WTC11 (cell line): ENCODE data around the gene CD69. TPM values are rescaled to one million over a fixed set of nuclear protein-coding genes. Genes with fewer than 3 reads are reported as not detected.
"Not testable (repeated sequence)": the region's sequence is repeated elsewhere in the genome, so short reads cannot be mapped to it uniquely, and the experiment has no call there.

Experiments used
- ATAC-seq: fragments of 200-7000 bp; cut with Tn5 transposase; 2 replicates; pipeline ENCODE4 v1.10.0; 2021; ENCODE audit warnings: mild to moderate bottlenecking, moderate library complexity
- CTCF ChIA-PET: fragments of 300-600 bp; sonication (Branson Sonifier 250); formaldehyde crosslinking; loops from one replicate; lab custom pipeline; 2021; ENCODE audit warnings: antibody characterized with exemption; lab: Charles Lee
- POLR2A ChIA-PET: fragments of 350-600 bp; sonication (Branson Sonifier 250); formaldehyde crosslinking; loops from one replicate; lab custom pipeline; 2021; ENCODE audit warnings: antibody characterized with exemption; lab: Charles Lee
- DNase-seq: peaks from one replicate; pipeline ENCODE4 v3.0.0; 2021; ENCODE audit warnings: low spot score
- H3K27ac Mint-ChIP-seq: 2 replicates; pipeline ENCODE4 v1.8.0; 2021; ENCODE audit warnings: mixed read lengths
- H3K27me3 Mint-ChIP-seq: 2 replicates; pipeline ENCODE4 v1.8.0; 2021; ENCODE audit warnings: low read depth, mild to moderate bottlenecking, moderate library complexity, mixed read lengths
- H3K36me3 Mint-ChIP-seq: 2 replicates; pipeline ENCODE4 v1.8.0; 2021; ENCODE audit warnings: mixed read lengths
- H3K4me1 Mint-ChIP-seq: 2 replicates; pipeline ENCODE4 v1.8.0; 2022; ENCODE audit warnings: mixed read lengths
- H3K4me3 Mint-ChIP-seq: 2 replicates; pipeline ENCODE4 v1.8.0; 2021; ENCODE audit warnings: mild to moderate bottlenecking, moderate library complexity, mixed read lengths
- H3K9me3 Mint-ChIP-seq: 2 replicates; pipeline ENCODE4 v1.8.0; 2021; ENCODE audit warnings: mixed read lengths
- E2F4 ChIP-seq: sonication (generic); formaldehyde crosslinking; IDR thresholded peaks from 2 replicates; pipeline ENCODE4 v1.8.1; 2022; ENCODE audit warnings: low read depth, mild to moderate bottlenecking, moderate library complexity, missing genetic modification reagents, borderline replicate concordance
- GABPB1 ChIP-seq: sonication (generic); formaldehyde crosslinking; IDR thresholded peaks from 2 replicates; pipeline ENCODE4 v1.8.1; 2023; ENCODE audit warnings: mild to moderate bottlenecking, missing genetic modification reagents
- TEAD4 ChIP-seq: sonication (generic); formaldehyde crosslinking; IDR thresholded peaks from 2 replicates; pipeline ENCODE4 v1.8.0; 2022; ENCODE audit warnings: mild to moderate bottlenecking, missing genetic modification reagents
- ZNF263 ChIP-seq: sonication (generic); formaldehyde crosslinking; IDR thresholded peaks from 2 replicates; pipeline ENCODE4 v1.8.1; 2022; ENCODE audit warnings: low read depth, mild to moderate bottlenecking, moderate library complexity, missing genetic modification reagents
- ZNF532 ChIP-seq: fragments of 250-450 bp; sonication (Bioruptor Pico); IDR thresholded peaks from 2 replicates; pipeline ENCODE4 v1.9.0; 2021; ENCODE audit warnings: mild to moderate bottlenecking, borderline replicate concordance
- total RNA-seq: library from RNA; stranded (reverse); gene quantifications from 3 replicates; pipeline ENCODE4 v1.2.3, GENCODE V29; 2021
- TF ChIP-seq, protein P1 (sequence below): sonication (generic); formaldehyde crosslinking; IDR thresholded peaks from 2 replicates; pipeline ENCODE4 v1.8.1; 2023; ENCODE audit warnings: mild to moderate bottlenecking, missing genetic modification reagents, moderate library complexity

CD69 gene
- total RNA-seq, 1 experiment from 2014 or later: 0.42 TPM

DNA sequence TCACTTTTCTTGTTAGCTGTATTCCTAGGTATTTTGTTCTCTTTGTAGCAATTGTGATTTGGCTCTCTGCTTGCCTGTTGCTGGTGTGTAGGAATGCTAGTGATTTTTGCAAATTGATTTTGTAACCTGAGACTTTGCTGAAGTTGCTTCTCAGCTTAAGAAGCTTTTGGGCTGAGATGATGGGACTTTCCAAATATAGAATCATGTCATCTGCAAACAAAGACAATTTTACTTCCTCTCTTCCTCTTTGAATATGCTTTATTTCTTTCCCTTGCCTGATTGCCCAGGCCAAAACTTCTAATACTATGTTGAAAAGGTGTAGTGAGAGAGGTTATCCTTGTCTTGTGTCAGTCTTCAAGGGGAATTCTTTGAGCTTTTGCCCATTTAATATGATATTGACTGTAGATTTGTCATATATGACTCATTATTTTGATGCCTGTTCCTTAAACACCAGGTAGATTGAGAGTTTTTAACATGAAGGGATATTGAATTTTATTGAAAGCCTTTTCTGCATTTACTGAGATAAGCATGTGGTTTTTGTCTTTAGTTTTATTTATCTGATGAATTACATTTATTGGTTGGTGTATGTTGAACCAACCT, 54.5 kb downstream of the CD69 start (continued):
- TF ChIP-seq GABPB1 (CRISPR knock-in tag): no peak
- TF ChIP-seq, protein P1, sequence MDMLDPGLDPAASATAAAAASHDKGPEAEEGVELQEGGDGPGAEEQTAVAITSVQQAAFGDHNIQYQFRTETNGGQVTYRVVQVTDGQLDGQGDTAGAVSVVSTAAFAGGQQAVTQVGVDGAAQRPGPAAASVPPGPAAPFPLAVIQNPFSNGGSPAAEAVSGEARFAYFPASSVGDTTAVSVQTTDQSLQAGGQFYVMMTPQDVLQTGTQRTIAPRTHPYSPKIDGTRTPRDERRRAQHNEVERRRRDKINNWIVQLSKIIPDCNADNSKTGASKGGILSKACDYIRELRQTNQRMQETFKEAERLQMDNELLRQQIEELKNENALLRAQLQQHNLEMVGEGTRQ (CRISPR knock-in tag): no peak
- TF ChIP-seq ZNF532 (CRISPR knock-in tag): no peak
- no peak for TF ChIP-seq E2F4 (CRISPR knock-in tag)
- TF ChIP-seq TEAD4 (CRISPR knock-in tag): no peak
- TF ChIP-seq ZNF263 (CRISPR knock-in tag): no peak

DNA sequence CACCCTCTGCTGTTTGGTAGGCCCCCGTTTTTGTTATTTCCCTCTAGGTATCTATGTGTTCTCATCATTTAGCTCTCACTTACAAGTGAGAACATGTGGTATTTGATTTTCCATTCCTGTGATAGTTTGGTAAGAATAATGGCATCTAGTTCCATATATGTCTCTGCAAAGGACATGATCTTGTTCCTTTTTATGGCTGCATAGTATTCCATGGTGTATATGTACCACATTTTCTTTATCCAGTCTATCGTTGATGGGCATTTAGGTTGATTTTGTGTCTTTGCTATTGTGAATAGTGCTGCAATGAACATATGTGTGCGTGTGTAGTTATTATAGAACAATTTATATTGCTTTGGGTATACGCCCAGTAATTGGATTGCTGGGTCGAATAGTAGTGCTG, 56.1 kb downstream of the CD69 start:
- H3K27ac Mint-ChIP-seq, DNase-seq, POLR2A ChIA-PET, H3K4me3 Mint-ChIP-seq, ATAC-seq, H3K36me3 Mint-ChIP-seq, CTCF ChIA-PET: not testable (repeated sequence)
- Mint-ChIP-seq H3K4me1 (peaks cover 17% of the 10 kb centered on the region), H3K9me3 (peaks cover 52% of the 10 kb centered on the region), H3K27me3 (peaks cover 13% of the 10 kb centered on the region; the same call in 1 of the 2 replicates)

Other genes with a start within 250 kb of the CD69 start
- not detected in 3 replicates for gene KLRB1, start 153.0 kb downstream of the CD69 start, total RNA-seq
- gene CLEC2D, start 91.2 kb downstream of the CD69 start, total RNA-seq: 6.2 to 9.8 TPM (median 7.1 TPM) in 3 replicates
- not detected in 3 replicates for gene CLECL1, start 27.8 kb downstream of the CD69 start, total RNA-seq
- gene KLRF1, start 66.6 kb upstream of the CD69 start, total RNA-seq: not detected in 3 replicates
- gene CLEC2B, start 108.5 kb upstream of the CD69 start, total RNA-seq: 0.20 TPM in 1 of 3 replicates, not detected in the others
- gene KLRF2, start 120.6 kb upstream of the CD69 start, total RNA-seq: not detected in 3 replicates
- 2.1 to 3.5 TPM (median 2.7 TPM) in 3 replicates for gene CLEC2A, start 171.5 kb upstream of the CD69 start, total RNA-seq
- gene CLEC12A, start 210.5 kb upstream of the CD69 start, total RNA-seq: not detected in 3 replicates
- not detected in 3 replicates for gene CLEC1B, start 238.2 kb upstream of the CD69 start, total RNA-seq
- gene CLEC12B, start 249.7 kb upstream of the CD69 start, total RNA-seq: not detected in 3 replicates